CD4-positive, alpha-beta T cell treated with Interferon alpha-2 for 1 hour (primary cell): ENCODE measurements around the gene PRKN.

Source experiments
- DNase-seq, 2 donors: peaks; one replicate each; pipeline ENCODE4 v3.0.0-alpha.2; 2020 to 2022

PRKN gene

GRCh38 chr6:162671580-162672165, 55.9 kb downstream of the PRKN start:
- DNase-seq: no peak

- no peak for DNase-seq
Measured at GRCh38 chr6:162670345-162670744, 57.2 kb downstream of the PRKN start.

- DNase-seq: no peak
Measured at GRCh38 chr6:162666246-162666645, 61.3 kb downstream of the PRKN start.

GRCh38 chr6:162653808-162654207, 73.8 kb downstream of the PRKN start:
- DNase-seq: no peak

GRCh38 chr6:162651505-162651904, 76.1 kb downstream of the PRKN start:
- no peak for DNase-seq

- no peak for DNase-seq
Measured at GRCh38 chr6:162649271-162649670, 78.3 kb downstream of the PRKN start.

- no peak for DNase-seq
Measured at GRCh38 chr6:162644153-162644552, 83.4 kb downstream of the PRKN start.

- no peak for DNase-seq
Measured at GRCh38 chr6:162640756-162641155, 86.8 kb downstream of the PRKN start.

GRCh38 chr6:162639951-162640350, 87.6 kb downstream of the PRKN start:
- no peak for DNase-seq

GRCh38 chr6:162638931-162639574, 88.5 kb downstream of the PRKN start:
- no peak for DNase-seq

GRCh38 chr6:162637317-162637716, 90.2 kb downstream of the PRKN start:
- no peak for DNase-seq

- DNase-seq: no peak
Measured at GRCh38 chr6:162636167-162636566, 91.4 kb downstream of the PRKN start.

GRCh38 chr6:162631546-162631945, 96.0 kb downstream of the PRKN start:
- DNase-seq: no peak

- DNase-seq: no peak
Measured at GRCh38 chr6:162630069-162630468, 97.5 kb downstream of the PRKN start.

GRCh38 chr6:162627825-162628224, 99.7 kb downstream of the PRKN start:
- DNase-seq: no peak

- DNase-seq: no peak
Measured at GRCh38 chr6:162627362-162627761, 100.2 kb downstream of the PRKN start.

- DNase-seq: no peak
Measured at GRCh38 chr6:162626869-162627268, 100.7 kb downstream of the PRKN start.

GRCh38 chr6:162625846-162626540, 101.6 kb downstream of the PRKN start:
- DNase-seq: no peak

GRCh38 chr6:162622572-162622971, 105.0 kb downstream of the PRKN start:
- DNase-seq: no peak

- no peak for DNase-seq
Measured at GRCh38 chr6:162621246-162621645, 106.3 kb downstream of the PRKN start.

GRCh38 chr6:162620073-162620472, 107.5 kb downstream of the PRKN start:
- DNase-seq: no peak

GRCh38 chr6:162618448-162619002, 109.0 kb downstream of the PRKN start:
- DNase-seq: no peak

GRCh38 chr6:162615016-162615705, 112.4 kb downstream of the PRKN start:
- DNase-seq: no peak
